Activated naive CD4-positive, alpha-beta T cell treated with anti-CD3 and anti-CD28 coated beads for 36 hours (primary cell): ENCODE measurements around the gene DTNA. TPM values are rescaled to one million over a fixed set of nuclear protein-coding genes. Genes with fewer than 3 reads are reported as not detected.
"Not testable (repeated sequence)": the region's sequence is repeated elsewhere in the genome, so short reads cannot be mapped to it uniquely, and the experiment has no call there.

Source experiments
- CTCF ChIA-PET: fragments of 350-600 bp; sonication (Branson Sonifier 250); formaldehyde crosslinking; loops from one replicate; lab custom pipeline; 2021; ENCODE audit warnings: antibody characterized with exemption; lab: Charles Lee
- DNase-seq: peaks from one replicate; pipeline ENCODE4 v3.0.0-alpha.2; 2020
- H3K27ac Mint-ChIP-seq: one replicate; pipeline ENCODE4 v1.8.0; 2021; ENCODE audit warnings: mild to moderate bottlenecking, mixed read lengths
- H3K27me3 Mint-ChIP-seq: one replicate; pipeline ENCODE4 v1.8.0; 2021; ENCODE audit warnings: low read depth, mixed read lengths
- H3K36me3 Mint-ChIP-seq: one replicate; pipeline ENCODE4 v1.8.0; 2021; ENCODE audit warnings: low read depth, mixed read lengths
- H3K4me1 Mint-ChIP-seq: one replicate; pipeline ENCODE4 v1.8.0; 2021; ENCODE audit warnings: low read depth, mixed read lengths
- H3K4me3 Mint-ChIP-seq: one replicate; pipeline ENCODE4 v1.8.0; 2021; ENCODE audit warnings: mild to moderate bottlenecking, moderate library complexity, mixed read lengths
- H3K9me3 Mint-ChIP-seq: one replicate; pipeline ENCODE4 v1.8.0; 2021; ENCODE audit warnings: mixed read lengths
- intact Hi-C: fragments of 100-400 bp; cut with micrococcal nuclease; formaldehyde crosslinking; loops from one replicate; pipeline ENCODE4 v1.15.1; 2023
- total RNA-seq, 2 experiments: library from RNA; stranded (reverse); gene quantifications; one replicate each; pipeline ENCODE4 v1.2.3, GENCODE V29; 2021

DTNA gene
- total RNA-seq, 2 experiments from 2014 or later, result 0.27 to 0.43 TPM

DNA sequence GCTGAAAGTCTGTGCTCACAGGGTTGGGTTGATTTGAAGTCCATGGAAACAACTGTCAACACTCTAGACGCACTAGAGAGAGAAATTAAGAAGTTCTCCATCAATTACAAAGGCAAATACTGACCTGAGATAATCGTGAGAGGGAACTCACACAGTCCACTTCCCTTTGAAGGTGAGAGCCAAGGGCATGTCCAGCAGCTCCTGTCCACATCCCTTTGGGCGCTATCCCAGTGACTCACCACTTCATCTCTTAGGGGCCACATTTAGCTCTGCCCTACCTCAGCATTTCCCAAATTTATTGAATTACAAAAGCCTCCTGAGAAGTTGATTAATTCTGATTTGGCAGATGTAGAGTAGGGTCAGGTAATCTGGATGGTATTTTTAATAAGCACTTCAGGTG, 182.3 kb downstream of the DTNA start:
- H3K4me3 Mint-ChIP-seq, result no peak overlapping the region
- CTCF ChIA-PET, result no interaction called here
- no peak for DNase-seq
- H3K36me3 Mint-ChIP-seq, result no peaks in the 10 kb centered on the region
- no peaks in the 10 kb centered on the region for H3K4me1 Mint-ChIP-seq
- peaks cover 4% of the 10 kb centered on the region for H3K9me3 Mint-ChIP-seq
- H3K27ac Mint-ChIP-seq, result no peak overlapping the region
- intact Hi-C loops, result no loop called here
- peaks cover 23% of the 10 kb centered on the region for H3K27me3 Mint-ChIP-seq

DNA sequence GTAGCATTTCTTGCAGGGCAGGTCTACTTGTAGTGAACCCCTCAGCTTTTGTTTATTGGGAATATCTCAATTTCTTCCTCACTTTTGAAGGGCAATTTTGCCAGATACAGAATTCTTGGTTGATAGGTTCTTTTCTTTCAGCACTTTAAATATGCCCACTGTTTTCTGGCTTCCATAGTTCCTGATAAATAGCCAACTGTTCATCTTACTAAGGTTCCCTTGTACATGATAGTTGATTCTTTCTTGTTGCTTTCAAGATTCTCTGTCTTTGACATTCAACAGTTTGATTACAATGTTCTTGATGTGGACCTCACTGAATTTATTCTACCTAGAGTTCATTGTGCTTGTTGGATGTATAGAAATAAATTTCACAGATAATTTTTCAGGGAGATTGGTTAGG, 183.1 kb downstream of the DTNA start:
- intact Hi-C loops, result no loop called here
- no peak for DNase-seq
- Mint-ChIP-seq H3K4me3 (no peak overlapping the region), H3K9me3 (peaks cover 4% of the 10 kb centered on the region), H3K27me3 (peaks cover 20% of the 10 kb centered on the region), H3K27ac (no peak overlapping the region), H3K4me1 (no peaks in the 10 kb centered on the region), H3K36me3 (no peaks in the 10 kb centered on the region)
- CTCF ChIA-PET, result no interaction called here

DNA sequence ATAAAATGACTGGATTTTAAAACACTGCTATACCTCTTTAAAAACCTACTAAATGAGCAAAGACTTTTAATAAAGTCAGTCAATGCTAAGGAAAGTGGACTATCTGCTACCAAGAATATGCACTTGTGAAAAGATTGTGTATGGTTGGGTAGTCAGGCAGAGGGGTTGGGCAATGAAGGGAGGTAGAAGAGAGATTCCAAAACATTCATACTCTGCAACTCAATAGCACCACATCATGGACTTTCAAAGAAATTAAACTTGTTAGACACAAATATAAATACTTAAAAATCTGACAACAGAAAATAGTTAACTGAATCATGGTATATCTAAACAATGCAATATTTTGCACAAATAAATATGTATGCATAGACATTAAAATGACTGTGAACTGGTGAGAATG, 191.2 kb downstream of the DTNA start:
- peaks cover 9% of the 10 kb centered on the region for H3K4me1 Mint-ChIP-seq
- DNase-seq, result no peak
- no peaks in the 10 kb centered on the region for H3K27me3 Mint-ChIP-seq
- no peak overlapping the region for H3K27ac Mint-ChIP-seq
- CTCF ChIA-PET, result no interaction called here
- H3K36me3 Mint-ChIP-seq, result peaks cover 1% of the 10 kb centered on the region
- intact Hi-C loops, result loop anchor here (1.0 to 10.0 kb wide), 4 partner anchors 35 to 776 kb away; no protein-coding TSS in a partner anchor
- H3K4me3 Mint-ChIP-seq, result no peak overlapping the region
- peaks cover 14% of the 10 kb centered on the region for H3K9me3 Mint-ChIP-seq

DNA sequence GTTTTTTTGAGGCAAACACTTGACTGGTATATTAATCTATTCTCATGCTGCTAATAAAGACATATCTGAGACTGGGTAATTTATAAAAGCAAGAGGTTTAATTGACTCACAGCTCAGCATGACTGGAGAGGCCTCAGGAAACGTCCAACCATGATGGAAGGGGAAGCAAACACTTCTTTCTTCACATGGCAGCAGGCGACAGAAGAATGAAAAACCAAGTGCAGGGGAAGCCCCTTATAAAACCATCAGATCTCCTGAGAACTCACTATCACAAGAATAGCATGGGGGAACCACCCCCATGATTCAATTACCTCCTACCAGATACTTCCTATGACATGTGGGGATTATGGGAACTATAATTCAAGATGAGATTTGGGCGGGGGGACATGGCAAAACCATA, 194.9 kb downstream of the DTNA start:
- no peak for DNase-seq
- peaks cover 6% of the 10 kb centered on the region for H3K36me3 Mint-ChIP-seq
- peaks cover 21% of the 10 kb centered on the region for H3K4me1 Mint-ChIP-seq
- no peak overlapping the region for H3K27ac Mint-ChIP-seq
- CTCF ChIA-PET, result no interaction called here
- H3K27me3 Mint-ChIP-seq, result no peaks in the 10 kb centered on the region
- intact Hi-C loops, result loop anchor here (2.0 to 10.0 kb wide), 3 partner anchors 74 to 780 kb away; no protein-coding TSS in a partner anchor
- H3K4me3 Mint-ChIP-seq, result no peak overlapping the region
- peaks cover 27% of the 10 kb centered on the region for H3K9me3 Mint-ChIP-seq

DNA sequence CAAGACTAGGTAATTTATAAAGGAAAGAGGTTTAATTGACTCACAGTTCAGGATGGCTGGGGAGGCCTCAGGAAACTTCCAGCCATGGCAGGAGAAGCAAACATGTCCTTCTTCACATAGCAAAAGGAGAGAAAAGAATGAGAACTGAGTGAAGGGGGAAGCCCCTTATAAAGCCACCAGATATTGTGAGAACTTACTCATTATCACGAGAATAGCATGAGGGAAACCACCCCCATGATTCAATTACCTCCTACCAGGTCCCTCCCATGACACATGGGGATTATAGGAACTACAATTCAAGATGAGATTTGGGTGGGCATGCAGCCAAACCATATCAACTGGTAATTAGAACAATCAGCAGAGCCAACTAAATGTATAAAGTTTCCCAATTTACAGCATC, 196.9 kb downstream of the DTNA start:
- H3K27me3 Mint-ChIP-seq, CTCF ChIA-PET, H3K36me3 Mint-ChIP-seq, H3K4me3 Mint-ChIP-seq, H3K27ac Mint-ChIP-seq: not testable (repeated sequence)
- H3K9me3 Mint-ChIP-seq, result peaks cover 27% of the 10 kb centered on the region
- intact Hi-C loops, result loop anchor here (10.0 kb wide), 1 partner anchor 782 kb away; no protein-coding TSS in a partner anchor
- H3K4me1 Mint-ChIP-seq, result peaks cover 24% of the 10 kb centered on the region
- DNase-seq, result peak; percentile 23

DNA sequence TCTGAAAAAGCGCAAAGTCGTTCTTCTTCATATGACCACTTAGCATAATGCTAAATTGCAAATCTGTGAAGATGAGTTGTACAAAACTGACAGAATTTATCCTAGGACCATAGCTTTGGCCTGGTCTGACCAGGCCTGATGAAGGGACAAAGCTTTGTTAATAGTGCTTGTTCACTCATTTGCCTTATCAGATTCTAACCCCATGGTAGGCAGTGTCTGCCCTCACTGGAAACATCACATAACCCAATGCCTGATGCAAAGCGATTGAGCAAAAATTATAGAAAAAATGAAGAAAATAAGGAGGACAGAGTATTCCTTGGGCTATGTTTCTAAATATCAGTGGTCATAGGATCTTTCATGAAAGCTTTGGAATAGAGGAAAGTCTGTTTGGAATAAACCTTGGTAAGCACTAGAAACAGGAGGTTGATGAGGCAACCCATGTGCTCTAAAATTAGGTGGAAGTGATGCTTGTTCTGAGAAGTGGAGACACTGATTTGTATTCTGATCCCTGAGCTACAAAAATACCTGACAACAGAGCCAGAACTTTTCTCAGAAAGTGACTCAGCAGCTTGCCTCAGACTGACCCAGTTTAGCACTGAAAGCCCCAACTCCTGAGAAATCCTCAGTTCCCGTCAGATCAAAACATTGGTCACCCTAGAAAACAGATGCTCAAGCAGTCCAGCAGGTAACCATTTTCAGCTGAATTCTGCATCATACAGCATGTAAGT, 199.7 kb downstream of the DTNA start:
- peaks cover 6% of the 10 kb centered on the region for H3K36me3 Mint-ChIP-seq
- DNase-seq, result no peak
- H3K27me3 Mint-ChIP-seq, result no peaks in the 10 kb centered on the region
- peaks cover 25% of the 10 kb centered on the region for H3K9me3 Mint-ChIP-seq
- no peak overlapping the region for H3K27ac Mint-ChIP-seq
- intact Hi-C loops, result loop anchor here (10.0 kb wide), 1 partner anchor 785 kb away; no protein-coding TSS in a partner anchor
- H3K4me3 Mint-ChIP-seq, result no peak overlapping the region
- peaks cover 21% of the 10 kb centered on the region for H3K4me1 Mint-ChIP-seq
- CTCF ChIA-PET, result no interaction called here

DNA sequence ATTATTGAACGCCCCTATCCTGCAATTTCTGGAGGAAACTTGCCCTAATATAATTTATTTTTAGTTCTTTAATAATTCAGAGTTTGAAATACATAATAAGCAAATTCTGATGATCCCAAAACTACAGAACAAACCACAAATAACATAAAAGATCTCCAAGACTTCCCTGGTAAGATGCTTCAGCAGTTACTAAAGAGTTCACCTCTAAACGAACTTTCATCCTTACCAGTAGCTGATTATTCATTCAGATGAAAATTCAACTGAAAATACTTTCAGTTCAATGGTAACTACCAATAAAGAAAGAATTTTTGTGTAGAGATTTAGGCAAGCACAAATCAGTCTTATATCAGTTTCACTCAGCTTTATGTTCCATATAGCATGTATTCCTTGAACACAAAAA, 201.0 kb downstream of the DTNA start:
- no peaks in the 10 kb centered on the region for H3K27me3 Mint-ChIP-seq
- intact Hi-C loops, result no loop called here
- H3K36me3 Mint-ChIP-seq, result peaks cover 5% of the 10 kb centered on the region
- no peak overlapping the region for H3K27ac Mint-ChIP-seq
- no peak for DNase-seq
- H3K9me3 Mint-ChIP-seq, result peaks cover 14% of the 10 kb centered on the region
- CTCF ChIA-PET, result no interaction called here
- H3K4me3 Mint-ChIP-seq, result no peak overlapping the region
- peaks cover 14% of the 10 kb centered on the region for H3K4me1 Mint-ChIP-seq

DNA sequence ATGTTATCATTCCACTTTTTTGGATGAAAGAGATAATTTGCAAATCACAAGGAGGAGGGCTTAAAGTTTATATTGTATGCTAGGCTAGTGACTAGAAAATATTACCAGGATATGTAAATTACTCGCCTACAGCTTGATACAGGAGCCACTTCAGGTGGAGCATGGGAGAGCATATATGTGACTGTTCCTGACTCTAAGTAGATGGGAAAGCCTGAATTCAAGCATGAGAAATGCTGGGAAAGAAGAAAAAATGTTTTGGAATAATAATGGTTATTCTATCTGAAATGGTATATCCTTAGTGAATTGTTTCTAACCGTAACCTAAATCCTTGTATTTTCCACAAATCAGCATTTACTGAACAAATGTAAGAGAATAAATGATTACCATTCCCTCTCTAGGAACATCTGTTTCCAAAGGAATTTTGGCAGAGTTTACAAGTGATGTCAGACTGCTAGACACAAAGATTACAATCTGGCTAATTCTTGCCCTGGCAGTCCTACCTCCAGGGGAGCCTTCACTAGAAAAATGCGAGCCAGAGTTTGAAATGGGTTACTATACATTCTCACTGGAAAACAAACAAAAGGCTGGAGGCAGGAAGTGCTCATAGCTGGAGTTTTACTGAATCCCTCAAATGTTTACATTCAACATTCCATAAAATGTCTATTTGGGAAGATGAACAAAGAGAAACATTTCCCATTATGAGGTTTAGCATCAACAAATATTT, 201.7 kb downstream of the DTNA start:
- H3K36me3 Mint-ChIP-seq, result peaks cover under 1% of the 10 kb centered on the region
- peaks cover 10% of the 10 kb centered on the region for H3K4me1 Mint-ChIP-seq
- intact Hi-C loops, result no loop called here
- no peak overlapping the region for H3K4me3 Mint-ChIP-seq
- H3K27ac Mint-ChIP-seq, result no peak overlapping the region
- CTCF ChIA-PET, result no interaction called here
- no peak for DNase-seq
- peaks cover 7% of the 10 kb centered on the region for H3K9me3 Mint-ChIP-seq
- H3K27me3 Mint-ChIP-seq, result no peaks in the 10 kb centered on the region

DNA sequence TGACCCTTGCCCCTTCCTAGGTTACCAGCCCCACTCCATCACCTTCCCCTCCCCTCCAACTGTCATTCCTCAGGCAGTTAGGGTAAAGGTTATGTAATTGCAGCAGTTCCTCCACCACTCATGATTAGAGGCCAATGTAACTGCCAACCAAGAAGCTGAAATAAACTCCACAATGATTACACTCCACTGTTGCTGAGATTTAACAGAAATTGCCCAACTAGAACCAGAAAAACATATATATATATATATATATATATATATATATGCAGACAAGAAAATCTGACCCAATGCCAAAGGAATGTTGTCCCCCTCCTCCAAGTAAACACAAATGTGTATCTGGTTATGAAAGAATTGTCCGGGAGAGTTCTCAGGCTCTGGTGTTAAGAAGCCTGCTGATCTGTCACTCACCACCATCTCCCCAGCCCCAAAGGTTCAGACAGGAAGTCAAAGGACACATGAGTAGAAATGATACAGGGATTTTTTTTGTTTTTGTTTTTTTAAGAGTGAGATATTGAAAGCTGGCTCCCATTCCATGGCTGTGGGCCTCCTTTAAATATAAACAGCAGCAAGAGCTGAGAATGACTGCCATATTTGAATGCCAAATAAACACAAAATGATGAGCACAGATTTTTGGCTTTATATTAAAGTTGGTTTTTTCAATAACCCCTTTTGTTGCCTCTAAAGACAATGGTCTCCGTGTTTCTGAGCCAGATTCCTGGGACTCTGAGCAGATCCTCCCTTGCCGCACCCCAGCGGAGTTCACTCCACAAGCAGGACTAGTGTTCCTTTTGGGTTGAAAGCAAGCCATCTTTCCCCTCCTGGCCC, 204.0 kb downstream of the DTNA start:
- Mint-ChIP-seq H3K4me1 (peaks cover 2% of the 10 kb centered on the region), H3K4me3 (no peak overlapping the region), H3K9me3 (no peaks in the 10 kb centered on the region), H3K27me3 (no peaks in the 10 kb centered on the region), H3K27ac (no peak overlapping the region), H3K36me3 (no peaks in the 10 kb centered on the region)
- intact Hi-C loops, result no loop called here
- DNase-seq, result no peak
- CTCF ChIA-PET, result no interaction called here

DNA sequence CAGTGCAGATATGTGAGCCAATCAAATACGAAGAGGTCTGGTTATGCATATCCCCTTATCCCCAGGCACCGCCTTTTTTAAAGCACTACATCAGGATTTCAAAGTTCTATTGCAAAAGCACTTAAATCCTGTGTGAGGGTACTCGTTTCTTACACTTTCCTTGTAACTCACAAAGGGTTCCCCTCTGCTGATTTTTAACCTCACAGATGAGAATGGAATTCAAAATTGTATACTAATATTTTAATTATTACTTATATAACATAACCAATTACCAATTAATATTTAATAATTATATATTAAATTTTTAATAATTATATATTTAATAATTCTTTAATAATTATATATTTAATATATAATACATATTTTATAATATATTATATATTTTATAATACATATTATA, 204.9 kb downstream of the DTNA start:
- Mint-ChIP-seq H3K9me3 (no peaks in the 10 kb centered on the region), H3K4me3 (no peak overlapping the region), H3K27me3 (no peaks in the 10 kb centered on the region), H3K4me1 (peaks cover 2% of the 10 kb centered on the region), H3K27ac (no peak overlapping the region), H3K36me3 (no peaks in the 10 kb centered on the region)
- DNase-seq, result no peak
- CTCF ChIA-PET, result no interaction called here
- intact Hi-C loops, result no loop called here

DNA sequence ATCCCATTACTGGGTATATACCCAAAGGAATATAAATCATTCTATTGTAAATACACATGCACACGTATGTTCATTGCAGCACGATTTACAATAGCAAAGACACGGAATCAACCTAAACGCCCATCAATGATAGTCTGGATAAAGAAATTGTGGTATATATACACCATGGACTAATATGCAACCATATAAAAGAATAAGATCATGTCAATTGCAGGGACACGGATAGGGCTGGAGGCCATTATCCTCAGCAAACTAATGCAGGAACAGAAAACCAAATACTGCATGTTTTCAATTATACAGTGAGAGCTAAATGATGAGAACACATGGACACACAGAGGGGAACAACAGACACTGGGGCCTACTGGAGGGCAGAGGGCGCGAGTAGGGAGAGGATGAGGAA, 206.4 kb downstream of the DTNA start:
- H3K27ac Mint-ChIP-seq, intact Hi-C loops, DNase-seq, H3K4me1 Mint-ChIP-seq, H3K4me3 Mint-ChIP-seq, H3K36me3 Mint-ChIP-seq, H3K9me3 Mint-ChIP-seq, H3K27me3 Mint-ChIP-seq, CTCF ChIA-PET: not testable (repeated sequence)

DNA sequence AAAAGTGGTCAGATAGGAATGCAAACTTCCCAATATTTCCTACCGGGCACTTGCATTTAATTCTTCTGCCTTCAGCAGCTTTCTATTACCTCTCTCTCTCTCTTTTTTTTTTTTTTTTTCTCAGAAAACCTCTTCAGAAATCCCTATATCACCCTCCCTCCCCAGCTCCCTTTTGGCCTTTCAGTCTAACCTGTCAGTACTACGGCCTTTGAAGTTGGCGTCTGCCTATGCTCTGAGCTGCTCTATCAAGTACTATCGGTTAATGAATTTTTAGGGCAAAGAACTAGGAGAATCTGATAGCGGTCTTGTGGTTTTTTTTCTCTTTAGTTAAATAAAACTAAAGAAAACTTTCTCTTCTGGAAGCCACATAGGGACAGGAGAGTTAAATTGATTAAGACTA, 208.8 kb downstream of the DTNA start:
- Mint-ChIP-seq H3K9me3 (no peaks in the 10 kb centered on the region), H3K4me3 (no peak overlapping the region), H3K27ac (no peak overlapping the region), H3K36me3 (no peaks in the 10 kb centered on the region), H3K27me3 (peaks cover 5% of the 10 kb centered on the region), H3K4me1 (no peaks in the 10 kb centered on the region)
- no peak for DNase-seq
- CTCF ChIA-PET, result no interaction called here
- intact Hi-C loops, result no loop called here
